ENCODE data around the gene PCSK2. TPM values are rescaled to one million over a fixed set of nuclear protein-coding genes. Genes with fewer than 3 reads are reported as not detected.

Gene PCSK2
- total RNA-seq, 4 donors from 2014 or later = 5.3 to 18.1 (median 10.9) TPM

DNA sequence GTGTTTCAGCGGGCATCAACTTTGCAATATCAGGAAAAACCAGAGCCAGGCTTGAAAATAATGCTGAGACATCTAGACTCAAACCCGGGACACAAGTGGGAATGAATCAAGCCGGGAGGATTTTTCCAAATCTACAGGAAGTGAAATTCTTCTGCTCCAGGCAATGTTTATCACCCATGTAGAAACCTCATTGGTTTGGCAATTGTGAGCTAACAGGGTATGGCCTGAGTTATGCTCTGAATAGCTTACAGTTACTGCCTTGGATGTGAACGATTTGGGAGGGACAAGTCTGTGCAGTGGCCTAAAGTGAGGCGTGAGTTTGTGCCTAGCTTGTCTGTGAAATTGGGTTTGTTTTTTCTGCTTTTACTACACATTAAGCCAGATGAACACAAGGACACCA, 87.4 kb downstream of the PCSK2 start:
- TF ChIP-seq CTCF (IDR thresholded peaks at IDR 0.05) (no peak), POLR2A (IDR thresholded peaks at IDR 0.05) (no peak)
- H3K4me3 ChIP-seq (ENCODE audit: low read depth, poor library complexity, severe bottlenecking) = no peak overlapping the region
- intact Hi-C loops (cut with DNase I; ENCODE audit: low total_unique reads) = no loop called here
- DNase-seq (ENCODE audit: low spot score in 2 of 2) = no peak
- 39 to 46% methylated on average over 5 of the region's 5 CpGs for WGBS, 2 donors

DNA sequence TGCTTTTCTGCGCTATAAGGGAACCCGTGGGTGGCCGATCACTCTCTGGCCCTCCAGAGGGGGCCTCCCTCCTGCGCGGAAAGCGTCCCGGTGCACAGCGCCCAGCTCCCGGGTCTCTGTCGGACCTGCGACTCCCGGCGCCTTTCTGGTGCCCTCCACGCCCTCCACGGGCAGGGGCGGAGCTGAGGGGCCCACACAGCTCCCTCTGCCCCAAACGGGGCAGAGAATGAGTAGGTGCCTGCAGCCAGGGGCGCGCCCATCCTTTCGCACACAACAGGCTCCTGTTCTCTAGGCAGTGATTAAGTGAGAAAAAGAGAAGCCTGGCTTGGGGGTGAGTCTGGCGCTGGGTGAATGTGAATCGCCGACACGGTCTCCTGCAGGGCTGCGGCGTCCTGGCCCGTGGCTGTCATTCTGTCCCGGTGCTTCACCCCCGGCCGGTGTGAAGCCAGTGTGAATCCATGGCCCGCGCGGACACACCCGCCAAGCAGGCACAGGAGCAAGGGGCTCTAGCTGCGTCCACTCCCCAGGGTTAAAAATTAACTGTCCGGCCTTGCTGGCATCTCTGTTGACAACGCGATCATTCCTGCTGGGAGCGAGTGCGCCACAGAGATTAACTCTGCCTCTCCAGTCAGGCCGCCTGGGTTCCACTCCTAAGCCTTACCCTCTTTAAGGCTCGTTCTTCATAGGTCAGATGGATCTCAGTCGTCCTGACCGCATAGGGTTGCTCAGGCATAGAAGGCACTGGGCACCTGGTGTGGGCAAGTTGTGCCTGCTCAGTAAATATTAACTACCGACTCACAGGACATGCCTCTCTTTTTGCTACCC, 88.8 kb downstream of the PCSK2 start:
- intact Hi-C loops (cut with DNase I; ENCODE audit: low total_unique reads) = no loop called here
- 39 to 53% methylated on average over 44 to 45 of the region's 45 CpGs for WGBS, 2 donors
- TF ChIP-seq POLR2A (IDR thresholded peaks at IDR 0.05) (no peak), CTCF (IDR thresholded peaks at IDR 0.05) (no peak)
- H3K4me3 ChIP-seq (ENCODE audit: low read depth, poor library complexity, severe bottlenecking) = no peak overlapping the region
- no peak for DNase-seq (ENCODE audit: low spot score in 2 of 2)

DNA sequence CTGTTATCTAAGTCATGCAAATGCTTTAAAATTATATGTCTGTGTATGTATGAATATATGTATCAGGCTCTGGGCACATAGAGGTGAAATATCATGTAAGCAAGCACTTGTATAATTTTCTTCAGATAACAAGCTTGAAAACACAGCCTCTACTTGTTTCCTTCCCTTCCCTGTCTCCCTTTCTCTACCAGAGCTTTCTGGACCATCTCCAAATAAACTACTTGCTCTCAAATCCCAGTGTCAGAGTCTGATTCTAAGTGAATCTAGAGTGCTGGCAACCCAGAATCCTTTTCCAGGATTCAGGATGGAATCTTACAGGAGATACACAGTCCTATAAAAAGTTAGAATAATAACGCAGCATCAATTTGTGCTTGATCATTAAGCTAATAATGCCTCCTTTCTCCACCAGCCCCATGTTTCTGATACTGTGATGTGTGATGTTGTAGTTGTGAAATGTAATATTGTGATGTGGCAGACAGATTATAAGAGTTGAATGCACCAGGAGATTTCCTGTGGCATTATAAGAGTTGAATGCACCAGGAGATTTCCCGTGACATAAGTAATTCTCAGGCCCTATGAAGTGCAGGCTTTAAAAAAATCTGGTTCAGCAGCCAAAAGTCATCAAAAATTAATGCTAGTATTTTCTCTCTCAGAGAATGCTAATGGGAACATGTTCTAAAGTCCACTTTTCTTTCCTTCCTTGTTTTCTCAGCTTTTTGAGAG, 89.6 kb downstream of the PCSK2 start:
- H3K4me3 ChIP-seq (ENCODE audit: low read depth, poor library complexity, severe bottlenecking) = no peak overlapping the region
- WGBS, 2 donors = 68 to 76% methylated on average over 2 of the region's 2 CpGs
- TF ChIP-seq CTCF (IDR thresholded peaks at IDR 0.05) (no peak), POLR2A (IDR thresholded peaks at IDR 0.05) (no peak)
- DNase-seq (ENCODE audit: low spot score in 2 of 2) = no peak
- intact Hi-C loops (cut with DNase I; ENCODE audit: low total_unique reads) = no loop called here

DNA sequence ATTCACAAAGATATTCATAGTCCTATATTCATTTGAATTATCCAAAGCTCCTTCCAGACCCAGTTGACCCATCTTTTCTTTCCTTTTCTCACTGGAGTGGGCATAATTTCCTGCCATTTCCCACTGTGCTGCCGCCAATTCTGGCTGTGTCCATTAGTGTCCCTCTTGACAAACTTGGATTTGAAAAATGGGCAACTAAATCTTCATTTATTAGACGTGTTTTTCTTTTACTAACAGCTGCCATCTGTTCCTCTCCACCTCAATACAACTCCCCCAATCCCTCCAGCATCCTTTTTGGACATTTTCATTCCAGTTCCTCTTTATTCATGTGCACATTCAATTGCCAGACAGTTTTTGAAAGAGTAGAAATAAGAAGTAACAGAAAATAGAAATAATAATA, 90.5 kb downstream of the PCSK2 start:
- no peak for DNase-seq (ENCODE audit: low spot score in 2 of 2)
- WGBS, 2 donors = 69 to 74% methylated on average over 2 of the region's 2 CpGs
- TF ChIP-seq POLR2A (IDR thresholded peaks at IDR 0.05) (no peak), CTCF (IDR thresholded peaks at IDR 0.05) (no peak)
- H3K4me3 ChIP-seq (ENCODE audit: low read depth, poor library complexity, severe bottlenecking) = no peak overlapping the region
- intact Hi-C loops (cut with DNase I; ENCODE audit: low total_unique reads) = no loop called here

DNA sequence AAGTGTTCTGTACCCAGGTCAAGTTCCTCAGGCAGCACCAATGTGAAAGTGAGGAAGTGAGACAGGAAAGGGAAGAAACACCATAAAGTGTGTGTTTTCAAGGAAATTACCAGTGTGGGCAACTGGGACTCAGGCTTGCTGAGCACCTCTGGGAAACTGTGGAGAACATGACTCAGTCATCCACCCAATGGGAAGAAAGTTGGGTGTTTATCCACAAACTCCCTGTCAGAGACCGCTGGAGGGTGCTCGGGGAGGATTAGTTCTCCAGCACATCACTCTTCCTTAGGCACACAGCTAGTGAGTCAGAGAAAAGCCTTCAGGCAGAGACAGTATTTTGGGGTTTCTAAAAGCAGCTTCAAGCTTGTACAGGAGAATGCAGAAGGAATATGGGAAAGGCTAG, 93.6 kb downstream of the PCSK2 start:
- intact Hi-C loops (cut with DNase I; ENCODE audit: low total_unique reads) = no loop called here
- no peak for TF ChIP-seq CTCF (IDR thresholded peaks at IDR 0.05)
- TF ChIP-seq POLR2A (IDR thresholded peaks at IDR 0.05) = no peak
- no peak for DNase-seq (ENCODE audit: low spot score in 2 of 2)
- WGBS, 2 donors = 49 to 63% methylated on average over 2 of the region's 2 CpGs
- no peak overlapping the region for H3K4me3 ChIP-seq (ENCODE audit: low read depth, poor library complexity, severe bottlenecking)

Data from lower leg skin (tissue), 4 donors.